Measurements from ENCODE around the gene ST3GAL5.
"Not testable (repeated sequence)": the region's sequence is repeated elsewhere in the genome, so short reads cannot be mapped to it uniquely, and the experiment has no call there.

ST3GAL5 gene

GRCh38 chr2:85917887-85918795 lies 29.4 kb upstream of the ST3GAL5 start:
- no peak for DNase-seq

- DNase-seq, result no peak
Observed at GRCh38 chr2:85915606-85916303, 27.0 kb upstream of the ST3GAL5 start.

DNA sequence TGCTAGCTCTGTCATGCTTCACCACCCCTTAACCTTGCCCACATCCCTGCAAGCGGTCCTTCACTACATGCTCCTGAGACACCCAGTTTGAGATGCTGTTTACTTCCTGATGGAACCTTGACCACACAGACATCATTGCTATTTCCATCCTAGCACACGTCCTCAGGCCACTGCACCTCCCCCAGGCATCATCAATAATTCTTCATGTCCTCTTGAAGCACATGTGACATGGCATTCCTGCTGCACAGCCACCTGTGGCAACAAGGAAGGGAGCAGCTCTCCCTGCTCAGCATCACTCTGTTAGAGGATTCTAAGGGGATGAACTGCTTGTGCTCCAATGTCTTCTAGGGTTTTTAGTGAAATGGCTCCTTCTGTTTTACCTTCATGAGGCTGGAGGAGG lies 26.1 kb upstream of the ST3GAL5 start:
- DNase-seq, result no peak

GRCh38 chr2:85913884-85914881 lies 25.4 kb upstream of the ST3GAL5 start:
- DNase-seq, result no peak

DNA sequence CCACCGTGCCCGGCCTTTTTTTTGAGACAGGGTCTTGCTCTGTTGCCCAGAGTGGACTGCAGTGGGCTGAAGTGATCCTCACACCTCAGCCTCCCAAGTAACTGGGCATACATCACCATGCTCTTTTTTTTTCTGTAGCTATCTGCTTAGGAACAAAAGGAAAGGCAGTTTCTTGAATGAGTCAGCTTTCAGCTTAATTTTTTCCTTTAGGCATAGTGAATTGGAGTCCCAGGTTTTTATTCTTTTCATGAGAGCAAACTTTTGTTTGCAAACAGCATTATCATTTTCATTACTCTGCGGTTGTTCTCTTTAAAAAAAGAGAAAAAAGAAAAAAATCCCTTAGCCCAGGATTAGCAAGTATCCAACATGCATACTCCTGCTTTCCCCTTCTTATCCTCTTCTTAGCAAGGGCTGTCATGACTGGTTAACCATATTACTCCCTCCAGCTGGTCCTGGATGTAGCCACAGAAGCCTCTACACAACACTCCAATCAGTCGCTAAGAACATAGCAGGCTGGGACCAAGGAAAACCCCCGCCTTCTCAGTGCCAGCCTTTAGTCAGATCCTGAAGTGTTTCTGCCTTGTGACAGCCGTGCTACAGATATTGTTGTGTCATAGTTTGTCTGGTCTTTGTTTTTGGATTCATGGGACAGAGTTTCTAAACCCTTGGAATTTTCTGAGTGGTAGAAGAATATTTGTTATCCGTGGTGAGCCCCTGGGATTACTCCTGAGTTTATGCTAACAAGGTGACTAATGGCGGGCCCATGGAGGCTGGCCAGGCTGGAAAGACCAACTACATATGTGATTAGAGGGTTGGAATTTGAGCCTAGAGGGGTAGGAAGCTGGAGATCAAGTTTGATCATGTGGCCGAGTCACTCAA lies 23.3 kb upstream of the ST3GAL5 start:
- DNase-seq, result no peak

DNA sequence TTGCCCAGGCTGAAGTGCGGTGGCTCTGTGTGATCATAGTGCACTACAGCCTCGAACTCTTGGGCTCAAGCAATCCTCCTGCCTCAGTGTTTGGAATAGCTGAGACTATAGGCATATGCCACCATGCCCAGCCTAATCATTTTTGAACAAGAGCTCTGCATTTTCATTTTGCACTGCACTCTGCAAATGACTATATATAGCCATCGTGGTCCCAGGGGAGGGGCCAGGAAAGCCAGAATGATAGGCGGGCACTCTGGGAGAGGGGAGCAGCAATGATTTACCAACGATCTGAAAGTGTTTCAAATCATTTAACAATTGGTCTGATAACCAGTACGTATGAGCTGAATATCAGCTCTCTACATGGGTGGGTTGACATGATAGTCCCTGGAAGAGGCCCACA lies 22.3 kb upstream of the ST3GAL5 start:
- no peak for DNase-seq

DNA sequence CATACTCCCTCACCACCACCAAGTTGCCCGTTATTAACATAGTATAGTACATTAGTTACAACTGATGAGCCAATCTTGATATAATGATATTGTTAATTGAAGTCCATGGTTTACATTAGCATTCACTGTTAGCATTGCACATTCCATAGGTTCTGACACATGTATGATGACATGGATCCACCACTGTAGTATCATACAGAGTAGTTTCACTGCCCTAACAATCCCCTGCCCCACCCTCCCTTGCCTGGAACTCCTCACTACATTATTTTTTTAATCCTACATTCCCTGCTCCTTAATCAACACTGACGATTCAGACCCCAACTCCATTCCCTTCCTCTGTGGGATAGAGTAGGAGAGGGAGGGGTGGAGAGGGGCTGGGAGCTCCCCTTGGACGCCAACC lies 20.2 kb upstream of the ST3GAL5 start:
- DNase-seq, result no peak

DNA sequence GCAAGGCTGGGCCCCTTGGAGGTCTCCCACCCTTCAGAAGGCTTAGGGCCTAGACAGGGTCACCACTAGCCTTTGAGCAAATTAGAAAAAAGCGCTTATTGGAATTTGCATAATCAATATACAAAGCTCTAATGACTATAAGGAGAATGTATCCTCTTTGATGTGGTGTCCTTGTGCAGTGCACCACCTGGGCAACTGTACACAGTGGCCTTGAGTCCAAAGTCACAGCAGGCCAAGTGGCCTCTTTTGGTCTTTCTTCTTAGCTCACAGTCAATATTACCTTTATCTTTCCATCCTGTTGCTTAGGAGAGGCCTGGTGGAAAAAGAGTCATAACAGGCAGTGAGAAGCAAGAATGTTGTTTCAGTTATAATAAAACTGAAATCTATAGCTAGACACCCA lies 19.7 kb upstream of the ST3GAL5 start:
- no peak for DNase-seq

DNA sequence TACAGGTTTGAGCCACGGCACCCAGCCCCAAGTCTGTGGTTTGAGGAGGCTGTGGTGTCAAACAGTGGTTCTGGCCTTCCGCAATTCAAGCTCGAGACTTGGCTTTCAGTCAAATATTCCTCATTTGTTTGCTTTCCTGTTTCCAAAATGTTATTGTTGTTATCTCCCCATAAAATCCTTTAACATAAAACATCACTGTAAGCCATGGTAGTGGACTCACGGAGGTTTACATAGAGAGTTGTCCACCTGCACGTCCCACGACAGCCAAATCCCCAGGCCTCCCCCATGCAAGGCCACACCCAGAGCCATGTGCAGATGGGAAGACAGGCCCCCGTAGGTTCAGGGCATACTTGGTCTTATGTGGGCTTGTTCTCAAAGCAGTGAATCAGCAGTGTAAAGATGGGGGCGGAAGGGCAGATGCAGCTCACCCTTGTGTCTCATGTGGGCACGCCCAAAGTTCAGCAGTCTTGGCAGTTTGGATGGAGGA lies 18.9 kb upstream of the ST3GAL5 start:
- DNase-seq, result no peak

DNA sequence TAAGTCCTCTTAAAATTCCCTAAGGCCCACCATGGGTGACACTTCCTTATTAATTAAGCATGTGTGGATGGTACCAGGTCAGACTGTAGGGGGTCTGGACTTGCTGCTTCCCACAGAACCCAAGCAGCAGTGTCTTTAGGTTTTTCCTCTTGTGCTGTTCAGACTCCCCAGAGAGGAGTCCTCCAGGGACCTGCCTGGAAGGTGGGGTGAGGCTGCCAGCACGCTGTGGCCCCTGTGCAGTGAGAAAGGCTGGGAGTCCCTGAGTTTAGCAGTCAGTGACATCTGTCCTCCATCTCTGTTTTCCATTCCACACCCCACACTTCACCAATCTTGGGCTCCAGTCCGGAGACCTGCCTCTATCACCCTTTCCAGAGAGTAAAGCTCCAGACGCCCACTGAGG lies 18.0 kb upstream of the ST3GAL5 start:
- no peak for DNase-seq

DNA sequence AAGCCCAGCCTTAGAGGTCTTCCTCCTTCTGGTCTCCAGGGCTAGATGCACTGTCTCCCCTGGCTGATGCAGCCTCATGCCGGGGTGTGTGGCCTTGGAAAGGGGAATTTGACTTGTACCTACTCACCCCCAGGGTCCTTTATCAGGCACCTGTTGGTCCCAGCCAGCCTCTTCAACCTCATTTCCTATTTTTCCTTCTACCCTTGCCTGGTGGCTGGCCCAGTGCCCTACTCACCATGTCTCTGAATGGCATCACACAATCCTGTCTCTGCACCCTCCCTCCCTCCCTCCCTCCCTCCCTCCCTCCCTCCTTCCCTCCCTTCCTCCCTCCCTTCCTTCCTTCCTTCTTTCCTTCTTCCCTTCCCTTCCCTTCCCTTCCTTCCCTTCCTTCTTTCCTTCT lies 17.1 kb upstream of the ST3GAL5 start:
- no peak for DNase-seq

- DNase-seq, result no peak
Observed at GRCh38 chr2:85905187-85905666, 16.4 kb upstream of the ST3GAL5 start.

DNA sequence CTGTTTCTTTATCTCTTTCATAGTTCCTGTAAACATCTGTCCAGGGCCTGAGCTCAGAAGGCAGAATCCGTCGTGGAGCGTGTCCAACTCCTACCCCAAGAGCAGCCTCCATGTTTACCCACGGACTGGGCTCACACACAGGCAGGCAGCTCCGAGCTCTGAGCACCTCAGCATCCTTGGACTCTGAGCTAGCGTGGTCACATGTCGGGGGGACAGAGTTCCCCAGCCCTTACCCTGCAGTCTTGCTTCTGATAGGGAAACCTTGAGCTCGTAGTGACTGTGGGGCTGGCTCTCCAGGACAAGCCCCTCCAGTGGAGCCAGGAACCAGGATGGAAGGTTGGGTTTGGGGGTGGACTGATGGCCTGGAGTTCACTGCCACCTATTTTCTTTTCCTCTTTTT lies 15.1 kb upstream of the ST3GAL5 start:
- no peak for DNase-seq

- DNase-seq, result no peak
Observed at GRCh38 chr2:85902496-85902895, 13.7 kb upstream of the ST3GAL5 start.

GRCh38 chr2:85901155-85901554 lies 12.4 kb upstream of the ST3GAL5 start:
- no peak for DNase-seq

DNA sequence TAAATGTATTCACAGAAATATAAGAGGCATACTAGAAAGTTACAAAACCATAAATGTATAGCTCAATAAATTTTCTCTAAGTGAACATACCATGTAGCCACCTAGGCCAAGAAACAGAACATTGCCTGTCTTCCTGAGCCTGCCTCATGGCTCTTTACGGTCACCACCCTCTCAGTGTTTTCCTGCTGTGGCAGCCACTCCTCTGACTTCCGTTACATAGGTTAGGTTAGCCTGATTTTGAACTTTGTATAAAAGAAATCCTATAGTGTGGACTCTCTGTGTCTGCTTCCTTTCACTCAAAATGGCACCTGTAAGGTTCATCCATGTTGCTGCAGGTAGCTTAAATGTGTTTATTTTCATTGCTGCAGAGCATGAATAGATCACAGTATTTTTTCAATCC lies 11.6 kb upstream of the ST3GAL5 start:
- no peak for DNase-seq

GRCh38 chr2:85899849-85900248 lies 11.1 kb upstream of the ST3GAL5 start:
- no peak for DNase-seq

- no peak for DNase-seq
Observed at GRCh38 chr2:85899284-85899683, 10.5 kb upstream of the ST3GAL5 start.

- DNase-seq, result no peak
Observed at GRCh38 chr2:85898881-85899280, 10.1 kb upstream of the ST3GAL5 start.

DNA sequence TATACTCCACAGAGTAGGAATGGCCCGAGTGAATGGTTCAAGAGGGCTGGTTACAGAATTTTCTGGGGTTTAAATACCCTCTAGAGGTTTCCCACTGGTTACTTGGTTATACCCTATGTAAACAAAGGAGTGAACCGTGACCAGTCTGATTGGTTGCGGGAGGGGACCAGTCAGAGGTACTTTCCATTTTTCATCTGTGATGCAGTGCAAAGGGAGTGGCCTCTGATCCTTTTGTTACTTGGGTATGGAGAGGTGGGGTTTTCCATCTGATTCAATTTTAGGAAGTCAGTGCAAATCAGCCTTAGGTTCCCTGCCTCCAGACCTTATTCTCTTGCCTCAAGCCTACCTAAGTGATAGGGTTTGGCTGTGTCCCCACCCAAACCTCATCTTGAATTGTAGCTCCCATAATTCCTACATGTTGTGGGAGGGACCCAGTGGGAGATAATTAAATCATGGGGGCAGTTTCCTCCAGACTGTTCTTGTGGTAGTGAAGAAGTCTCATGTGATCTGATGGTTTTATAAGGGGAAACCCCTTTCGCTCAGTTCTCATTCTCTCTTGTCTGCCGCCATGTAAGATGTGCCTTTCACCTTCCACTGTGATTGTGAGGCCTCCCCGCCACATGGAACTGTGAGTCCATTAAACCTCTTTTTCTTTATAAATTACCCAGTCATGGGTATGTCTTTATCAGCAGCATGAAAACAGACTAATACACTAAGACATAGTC lies 5.9 kb upstream of the ST3GAL5 start:
- not testable (repeated sequence) for DNase-seq

All from activated gamma-delta T cell (primary cell).